ENCODE data around the gene PHYKPL. TPM values are rescaled to one million over a fixed set of nuclear protein-coding genes. Genes with fewer than 3 reads are reported as not detected.

The PHYKPL gene
- total and polyA plus RNA-seq, 2 of the 8 experiments (the other 6 are each of a cell fraction or from before 2014, with no cell fraction given): 25.1 to 32.1 TPM

DNA sequence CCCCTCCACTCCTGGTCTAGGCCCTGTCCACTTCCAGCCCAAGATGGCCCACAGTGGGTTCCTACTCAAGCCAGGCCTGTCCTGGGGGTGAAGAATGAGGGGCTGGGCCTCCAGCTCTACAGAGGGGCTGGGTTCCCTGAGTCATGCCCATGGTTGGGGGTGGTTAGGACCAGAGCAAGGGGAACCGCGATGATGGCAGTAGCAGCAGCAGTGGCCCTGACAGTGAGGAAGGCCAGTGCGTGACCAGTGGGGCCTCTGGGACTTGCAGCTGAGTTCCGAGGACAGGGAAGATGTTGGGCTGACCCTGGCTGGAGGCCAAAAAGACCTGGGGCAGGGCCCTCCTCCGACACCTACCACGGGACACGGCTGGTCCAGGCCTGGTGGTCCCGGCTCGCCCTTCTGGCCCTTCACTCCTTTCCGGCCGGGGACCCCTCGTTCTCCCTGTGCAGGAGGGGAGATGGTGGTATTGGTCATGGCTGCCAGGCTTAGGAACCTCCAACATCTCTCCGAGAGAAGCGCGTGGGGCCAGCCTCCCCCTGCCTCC lies 9.2 kb upstream of the PHYKPL start:
- H2BK120ac ChIP-seq (replicated peaks; ENCODE audit: low read depth, low read length): no peak overlapping the region
- no peak overlapping the region for H2BK15ac ChIP-seq (ENCODE audit: low read length)
- H3K79me2 ChIP-seq (ENCODE audit: control insufficient read depth in 1 of 2, insufficient read depth in 2 of 2, low read length in 2 of 2): no peaks in the 10 kb centered on the region
- POLR2A ChIA-PET (ENCODE audit: partially characterized antibody): interaction anchor here (0.7 to 2.2 kb wide), 3 partner anchors 9 to 13 kb away, joined by 3 to 6 read pairs (median 4); partner anchors contain the start of gene PHYKPL
- H3K14ac ChIP-seq (ENCODE audit: insufficient read length): no peak overlapping the region
- H3K4ac ChIP-seq (replicated peaks; ENCODE audit: insufficient read length, low read depth, low read length): no peak overlapping the region
- H4K5ac ChIP-seq (ENCODE audit: insufficient read length, low read depth, low read length): no peak overlapping the region
- no peak overlapping the region for H3K56ac ChIP-seq (replicated peaks; ENCODE audit: insufficient read length, low read depth, low read length)
- H3K27ac ChIP-seq (ENCODE audit: low read depth, low read length): no peak overlapping the region
- H3K4me2 ChIP-seq (ENCODE audit: insufficient read depth in 1 of 2, low read depth in 2 of 2, low read length in 2 of 2): no peak overlapping the region
- no peak overlapping the region for H2BK20ac ChIP-seq (ENCODE audit: low read length)
- no peak overlapping the region for H3K4me3 ChIP-seq (ENCODE audit: extremely low read depth in 1 of 4, insufficient read depth in 2 of 4, low read depth in 3 of 4, low read length in 4 of 4)
- WGBS, 2 experiments (ENCODE audit: extremely low coverage in 1 of 2, insufficient coverage in 1 of 2, insufficient read length in 1 of 2, insufficient replicate concordance in 2 of 2, low coverage in 1 of 2, low lambda C conversion rate in 2 of 2, missing lambda C conversion rate in 1 of 2): 92% methylated on average over 10 of the region's 15 CpGs; no CpG with 5 or more reads in 1 of the 2 experiments
- H3K23ac ChIP-seq (ENCODE audit: insufficient read length): no peak overlapping the region
- H4K20me1 ChIP-seq (replicated peaks in 1 of 2; ENCODE audit: control insufficient read depth in 1 of 2, insufficient read depth in 2 of 2, low read length in 2 of 2): peaks cover 0 to 2% of the 10 kb centered on the region in 2 experiments
- DNase-seq (ENCODE audit: low read depth in 1 of 2, low spot score in 2 of 2) (no peak), FAIRE-seq (no peak)
- H2BK12ac ChIP-seq (ENCODE audit: low read depth, low read length): no peak overlapping the region
- H3K23me2 ChIP-seq (ENCODE audit: low read depth, low read length): peaks cover 12% of the 10 kb centered on the region; the same call in 1 of the 2 replicates
- no peaks in the 10 kb centered on the region for H3K9me3 ChIP-seq (ENCODE audit: insufficient read depth in 2 of 2, low read depth in 1 of 2, low read length in 1 of 2)
- H3K27me3 ChIP-seq (replicated peaks in 1 of 4; ENCODE audit: control insufficient read depth in 3 of 4, extremely low read depth in 1 of 4, insufficient read depth in 3 of 4, low read length in 3 of 4): no peaks in the 10 kb centered on the region
- CTCF ChIA-PET (ENCODE audit: partially characterized antibody): interaction anchor here (0.8 to 1.5 kb wide), 3 partner anchors 11 to 30 kb away, joined by 4 to 7 read pairs (median 5); no protein-coding TSS in a partner anchor
- H3K79me1 ChIP-seq (ENCODE audit: low read depth, low read length): no peaks in the 10 kb centered on the region; the same call in 1 of the 2 replicates
- H2AFZ ChIP-seq (ENCODE audit: low read length): no peak overlapping the region
- no peak overlapping the region for H4K91ac ChIP-seq (replicated peaks; ENCODE audit: insufficient read length, low read length)
- H3K9ac ChIP-seq (replicated peaks in 1 of 4; ENCODE audit: extremely low read depth in 1 of 4, low read depth in 3 of 4, low read length in 3 of 4): no peak overlapping the region
- H2AK5ac ChIP-seq (ENCODE audit: low read depth, low read length): no peak overlapping the region
- no peak overlapping the region for H2BK5ac ChIP-seq (ENCODE audit: low read depth, low read length)
- no peak overlapping the region for H3K18ac ChIP-seq (ENCODE audit: extremely low read depth, low read length)
- H3K36me3 ChIP-seq (ENCODE audit: control insufficient read depth in 2 of 4, insufficient read depth in 4 of 4, low read length in 3 of 4): no peaks in the 10 kb centered on the region
- H4K8ac ChIP-seq (ENCODE audit: extremely low read depth, insufficient read depth, low read length): no peak overlapping the region
- peaks cover 0 to 3% (median 1%) of the 10 kb centered on the region in 4 experiments; a peak in 3 of 7 replicates for H3K4me1 ChIP-seq (replicated peaks in 1 of 4; ENCODE audit: control insufficient read depth in 3 of 4, insufficient read depth in 4 of 4, low read length in 3 of 4)
- no peak for TF ChIP-seq SP1 (IDR thresholded peaks at IDR 0.05; ENCODE audit: low read depth, low read length)
- no peak for TF ChIP-seq SIX5 (IDR thresholded peaks at IDR 0.05; ENCODE audit: low read depth, low read length)
- TF ChIP-seq ASH2L (IDR thresholded peaks at IDR 0.05; ENCODE audit: low read length): no peak
- TF ChIP-seq BCL11A (IDR thresholded peaks at IDR 0.05; ENCODE audit: low read depth in 2 of 2, low read length in 2 of 2): no peak
- TF ChIP-seq SIRT6 (IDR thresholded peaks at IDR 0.05; ENCODE audit: low read length): no peak
- no peak for TF ChIP-seq JUN (IDR thresholded peaks at IDR 0.05; ENCODE audit: low read depth, low read length)
- no peak for TF ChIP-seq SUZ12 (IDR thresholded peaks at IDR 0.05; ENCODE audit: low read length)
- no peak for TF ChIP-seq ATF2 (IDR thresholded peaks at IDR 0.05; ENCODE audit: low read length)
- no peak for TF ChIP-seq GABPA (IDR thresholded peaks at IDR 0.05; ENCODE audit: borderline replicate concordance, insufficient read depth, low read length)
- no peak for TF ChIP-seq TBP (IDR thresholded peaks at IDR 0.05; ENCODE audit: low read depth, low read length)
- no peak for TF ChIP-seq RFX5 (IDR thresholded peaks at IDR 0.05; ENCODE audit: borderline replicate concordance, low read depth, low read length)
- TF ChIP-seq KDM5A (IDR thresholded peaks at IDR 0.05; ENCODE audit: low read length): no peak
- no peak for TF ChIP-seq SP2 (IDR thresholded peaks at IDR 0.05; ENCODE audit: low read length)
